ENCODE data around the gene IGFBPL1.

IGFBPL1 gene

GRCh38 chr9:38357350-38358114, 66.7 kb downstream of the IGFBPL1 start:
- DNase-seq (ENCODE audit: low read depth, low spot score): no peak

GRCh38 chr9:38356851-38357250, 67.4 kb downstream of the IGFBPL1 start:
- no peak for DNase-seq (ENCODE audit: low read depth, low spot score)

All from ELF-1 (cell line).